GM12865 (cell line): ENCODE results near the gene STRN4.

Experiments used
- DNase-seq: peaks from one replicate; pipeline ENCODE4 v3.0.0; 2010; ENCODE audit warnings: low read depth
- H3K4me3 ChIP-seq: 2 replicates; pipeline ENCODE4 v1.5.1; 2011; ENCODE audit warnings: mild to moderate bottlenecking, low read depth, low read length, control low read depth
- CTCF ChIP-seq: IDR thresholded peaks from 2 replicates; pipeline ENCODE4 v1.5.1; 2011; ENCODE audit warnings: low read length, control low read depth, low read depth, inconsistent platforms; ENCODE audit not compliant: insufficient read depth; ENCODE audit errors: missing control alignments

The STRN4 gene

GRCh38 chr19:46760363-46760762 lies 14.1 kb upstream of the STRN4 start:
- DNase-seq = no peak
- TF ChIP-seq CTCF = no peak
- no peak overlapping the region for H3K4me3 ChIP-seq

- no peak for DNase-seq
- no peak for TF ChIP-seq CTCF
- H3K4me3 ChIP-seq = no peak overlapping the region
Observed at GRCh38 chr19:46759817-46760333, 13.6 kb upstream of the STRN4 start.

GRCh38 chr19:46759206-46759605 lies 13.0 kb upstream of the STRN4 start:
- DNase-seq = no peak

GRCh38 chr19:46756544-46756888 lies 10.3 kb upstream of the STRN4 start:
- no peak overlapping the region for H3K4me3 ChIP-seq
- no peak for TF ChIP-seq CTCF
- DNase-seq = no peak

More at GRCh38 chr19:46759206-46759605, 13.0 kb upstream of the STRN4 start:
- TF ChIP-seq CTCF = no peak
- H3K4me3 ChIP-seq = no peak overlapping the region

- no peak for TF ChIP-seq CTCF
- H3K4me3 ChIP-seq = no peak overlapping the region
- no peak for DNase-seq
Observed at GRCh38 chr19:46755853-46756543, 9.7 kb upstream of the STRN4 start.

GRCh38 chr19:46755077-46755852 lies 9.0 kb upstream of the STRN4 start:
- DNase-seq = no peak
- no peak overlapping the region for H3K4me3 ChIP-seq
- no peak for TF ChIP-seq CTCF
